ENCODE measurements around the gene DDX60.

- no peak for TF ChIP-seq CTCF (conservative IDR thresholded peaks at IDR 0.05; ENCODE audit: low read length)
- no peak for TF ChIP-seq EZH2phosphoT487 (IDR thresholded peaks at IDR 0.05; ENCODE audit: borderline replicate concordance, low read depth, low read length)
These were observed 60.8 kb downstream of the DDX60 start for GRCh38 chr4:168257768-168258167.
